HEK293 (cell line): ENCODE data around the gene NPTXR.

Experiments used
- MYNN ChIP-seq: fragments of 450-650 bp; formaldehyde crosslinking; IDR thresholded peaks from 2 replicates; pipeline ENCODE4 v1.5.1; 2016; ENCODE audit warnings: missing biosample characterization, missing genetic modification characterization, borderline replicate concordance
- SP2 ChIP-seq: fragments of 450-650 bp; formaldehyde crosslinking; IDR thresholded peaks from 2 replicates; pipeline ENCODE4 v1.5.1; 2016; ENCODE audit warnings: missing biosample characterization, missing genetic modification characterization
- TRIM28 ChIP-seq: IDR thresholded peaks from 2 replicates; pipeline ENCODE4 v1.6.1; 2011; ENCODE audit warnings: low read length, control low read depth, borderline replicate concordance
- ZFHX2 ChIP-seq: fragments of 450-650 bp; formaldehyde crosslinking; conservative IDR thresholded peaks from 2 replicates; pipeline ENCODE4 v1.5.1; 2016; ENCODE audit warnings: missing biosample characterization, missing genetic modification characterization
- ZNF366 ChIP-seq: fragments of 450-650 bp; formaldehyde crosslinking; conservative IDR thresholded peaks from 2 replicates; pipeline ENCODE4 v1.5.1; 2016; ENCODE audit warnings: missing biosample characterization, missing genetic modification characterization
- ZNF423 ChIP-seq: fragments of 450-650 bp; formaldehyde crosslinking; IDR thresholded peaks from 2 replicates; pipeline ENCODE4 v1.5.1; 2016; ENCODE audit warnings: missing biosample characterization, missing genetic modification characterization
- ZNF544 ChIP-seq: fragments of 450-650 bp; formaldehyde crosslinking; IDR thresholded peaks from 2 replicates; pipeline ENCODE4 v1.5.0; 2017; ENCODE audit warnings: missing biosample characterization, missing genetic modification characterization
- ZNF548 ChIP-seq: fragments of 450-650 bp; formaldehyde crosslinking; IDR thresholded peaks from 2 replicates; pipeline ENCODE4 v1.5.1; 2016; ENCODE audit warnings: missing biosample characterization, missing genetic modification characterization
- ZNF670 ChIP-seq: fragments of 450-650 bp; formaldehyde crosslinking; IDR thresholded peaks from 2 replicates; pipeline ENCODE4 v1.5.1; 2016; ENCODE audit warnings: missing biosample characterization, missing genetic modification characterization, low read depth
- TF ChIP-seq, protein P1 (sequence below): fragments of 450-650 bp; formaldehyde crosslinking; IDR thresholded peaks from 2 replicates; pipeline ENCODE4 v1.5.1; 2016; ENCODE audit warnings: missing biosample characterization, missing genetic modification characterization
- TF ChIP-seq, protein P2 (sequence below): sonication (generic); formaldehyde crosslinking; IDR thresholded peaks from 2 replicates; pipeline ENCODE4 v1.8.1; 2022; ENCODE audit warnings: mild to moderate bottlenecking, moderate library complexity, missing genetic modification reagents

DNA sequence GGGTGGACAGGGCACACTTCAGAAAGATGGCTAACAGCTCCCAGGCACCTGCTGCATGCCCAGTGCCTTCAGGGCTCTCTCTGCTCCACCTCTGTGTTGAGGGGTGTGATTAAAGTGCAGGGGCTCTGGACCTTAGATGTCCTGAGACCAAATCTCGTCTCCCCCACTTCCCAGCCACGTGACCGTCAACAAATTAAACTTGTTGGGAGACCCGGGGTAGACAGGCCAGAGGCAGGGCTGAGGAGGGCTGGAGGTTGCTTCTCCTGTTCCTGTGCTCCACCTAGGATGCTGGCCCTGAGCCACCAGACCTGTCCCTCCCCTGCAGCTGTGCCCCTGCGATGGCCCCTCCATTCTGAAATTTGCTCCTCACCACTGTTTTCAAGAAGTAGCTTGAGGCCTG, 17.0 kb downstream of the NPTXR start:
- TF ChIP-seq SP2 (no peak), ZNF548 (tag by site-specific recombination) (no peak), MYNN (no peak), ZNF544 (tag by site-specific recombination) (no peak), ZNF423 (no peak), ZNF670 (tag by site-specific recombination) (no peak), ZFHX2 (tag by site-specific recombination) (no peak), ZNF366 (tag by site-specific recombination) (no peak), TRIM28 (no peak)
- TF ChIP-seq, protein P1, sequence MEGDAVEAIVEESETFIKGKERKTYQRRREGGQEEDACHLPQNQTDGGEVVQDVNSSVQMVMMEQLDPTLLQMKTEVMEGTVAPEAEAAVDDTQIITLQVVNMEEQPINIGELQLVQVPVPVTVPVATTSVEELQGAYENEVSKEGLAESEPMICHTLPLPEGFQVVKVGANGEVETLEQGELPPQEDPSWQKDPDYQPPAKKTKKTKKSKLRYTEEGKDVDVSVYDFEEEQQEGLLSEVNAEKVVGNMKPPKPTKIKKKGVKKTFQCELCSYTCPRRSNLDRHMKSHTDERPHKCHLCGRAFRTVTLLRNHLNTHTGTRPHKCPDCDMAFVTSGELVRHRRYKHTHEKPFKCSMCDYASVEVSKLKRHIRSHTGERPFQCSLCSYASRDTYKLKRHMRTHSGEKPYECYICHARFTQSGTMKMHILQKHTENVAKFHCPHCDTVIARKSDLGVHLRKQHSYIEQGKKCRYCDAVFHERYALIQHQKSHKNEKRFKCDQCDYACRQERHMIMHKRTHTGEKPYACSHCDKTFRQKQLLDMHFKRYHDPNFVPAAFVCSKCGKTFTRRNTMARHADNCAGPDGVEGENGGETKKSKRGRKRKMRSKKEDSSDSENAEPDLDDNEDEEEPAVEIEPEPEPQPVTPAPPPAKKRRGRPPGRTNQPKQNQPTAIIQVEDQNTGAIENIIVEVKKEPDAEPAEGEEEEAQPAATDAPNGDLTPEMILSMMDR (tag by site-specific recombination): no peak
- TF ChIP-seq, protein P2, sequence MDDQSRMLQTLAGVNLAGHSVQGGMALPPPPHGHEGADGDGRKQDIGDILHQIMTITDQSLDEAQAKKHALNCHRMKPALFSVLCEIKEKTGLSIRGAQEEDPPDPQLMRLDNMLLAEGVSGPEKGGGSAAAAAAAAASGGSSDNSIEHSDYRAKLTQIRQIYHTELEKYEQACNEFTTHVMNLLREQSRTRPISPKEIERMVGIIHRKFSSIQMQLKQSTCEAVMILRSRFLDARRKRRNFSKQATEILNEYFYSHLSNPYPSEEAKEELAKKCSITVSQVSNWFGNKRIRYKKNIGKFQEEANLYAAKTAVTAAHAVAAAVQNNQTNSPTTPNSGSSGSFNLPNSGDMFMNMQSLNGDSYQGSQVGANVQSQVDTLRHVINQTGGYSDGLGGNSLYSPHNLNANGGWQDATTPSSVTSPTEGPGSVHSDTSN (CRISPR knock-in tag): no peak
